ENCODE data around the gene FBP1.
A peak's percentile ranks its signal among the peaks of the same experiment; 100 is the strongest.

Gene FBP1

DNA sequence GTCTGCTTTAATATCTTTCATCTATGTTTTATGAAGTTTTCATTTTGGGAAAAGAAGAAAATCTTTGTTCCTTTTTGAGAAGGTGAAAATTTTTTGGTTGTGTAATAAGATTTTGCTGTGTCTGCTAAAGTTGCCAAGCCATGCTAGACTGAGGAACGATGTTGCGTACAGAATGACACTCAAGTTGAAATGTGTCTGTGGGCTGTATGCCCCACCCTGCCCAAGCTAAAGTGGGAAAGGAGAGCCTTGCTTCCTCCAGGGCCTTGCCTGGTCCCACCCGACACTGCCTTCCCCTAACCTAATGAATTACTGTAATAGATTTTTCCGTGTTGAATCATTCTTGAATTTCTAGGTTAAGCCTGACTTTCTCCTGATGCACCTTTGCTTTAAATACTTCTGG, 81.9 kb downstream of the FBP1 start:
- Histone ChIP-seq H3K27me3 (ENCODE audit: insufficient read depth, low read length, poor library complexity, severe bottlenecking) (peaks cover 10% of the 10 kb centered on the region), H3K4me1 (ENCODE audit: insufficient read depth, low read length, poor library complexity, severe bottlenecking) (no peaks in the 10 kb centered on the region), H2AFZ (ENCODE audit: low read length) (no peak overlapping the region), H3K79me2 (ENCODE audit: insufficient read depth, low read length) (no peaks in the 10 kb centered on the region), H3K9me2 (replicated peaks; ENCODE audit: low read depth, low read length) (no peaks in the 10 kb centered on the region), H3K36me3 (ENCODE audit: insufficient read depth, low read length) (no peaks in the 10 kb centered on the region), H3K4me3 (ENCODE audit: low read length, poor library complexity, severe bottlenecking) (no peak overlapping the region), H4K20me1 (ENCODE audit: insufficient read depth, low read length, poor library complexity, severe bottlenecking) (no peaks in the 10 kb centered on the region), H3K9ac (ENCODE audit: low read depth, low read length, poor library complexity, severe bottlenecking) (no peak overlapping the region), H3K9me3 (ENCODE audit: insufficient read depth, low read depth, low read length) (no peaks in the 10 kb centered on the region), H3F3A (ENCODE audit: low read depth) (no peaks in the 10 kb centered on the region), H3K4me2 (ENCODE audit: low read depth, low read length, poor library complexity, severe bottlenecking) (no peak overlapping the region)
- TF ChIP-seq, protein P1, sequence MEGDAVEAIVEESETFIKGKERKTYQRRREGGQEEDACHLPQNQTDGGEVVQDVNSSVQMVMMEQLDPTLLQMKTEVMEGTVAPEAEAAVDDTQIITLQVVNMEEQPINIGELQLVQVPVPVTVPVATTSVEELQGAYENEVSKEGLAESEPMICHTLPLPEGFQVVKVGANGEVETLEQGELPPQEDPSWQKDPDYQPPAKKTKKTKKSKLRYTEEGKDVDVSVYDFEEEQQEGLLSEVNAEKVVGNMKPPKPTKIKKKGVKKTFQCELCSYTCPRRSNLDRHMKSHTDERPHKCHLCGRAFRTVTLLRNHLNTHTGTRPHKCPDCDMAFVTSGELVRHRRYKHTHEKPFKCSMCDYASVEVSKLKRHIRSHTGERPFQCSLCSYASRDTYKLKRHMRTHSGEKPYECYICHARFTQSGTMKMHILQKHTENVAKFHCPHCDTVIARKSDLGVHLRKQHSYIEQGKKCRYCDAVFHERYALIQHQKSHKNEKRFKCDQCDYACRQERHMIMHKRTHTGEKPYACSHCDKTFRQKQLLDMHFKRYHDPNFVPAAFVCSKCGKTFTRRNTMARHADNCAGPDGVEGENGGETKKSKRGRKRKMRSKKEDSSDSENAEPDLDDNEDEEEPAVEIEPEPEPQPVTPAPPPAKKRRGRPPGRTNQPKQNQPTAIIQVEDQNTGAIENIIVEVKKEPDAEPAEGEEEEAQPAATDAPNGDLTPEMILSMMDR (conservative IDR thresholded peaks at IDR 0.05; ENCODE audit: low read length) = no peak
- TF ChIP-seq EZH2phosphoT487 (IDR thresholded peaks at IDR 0.05; ENCODE audit: borderline replicate concordance) = no peak

DNA sequence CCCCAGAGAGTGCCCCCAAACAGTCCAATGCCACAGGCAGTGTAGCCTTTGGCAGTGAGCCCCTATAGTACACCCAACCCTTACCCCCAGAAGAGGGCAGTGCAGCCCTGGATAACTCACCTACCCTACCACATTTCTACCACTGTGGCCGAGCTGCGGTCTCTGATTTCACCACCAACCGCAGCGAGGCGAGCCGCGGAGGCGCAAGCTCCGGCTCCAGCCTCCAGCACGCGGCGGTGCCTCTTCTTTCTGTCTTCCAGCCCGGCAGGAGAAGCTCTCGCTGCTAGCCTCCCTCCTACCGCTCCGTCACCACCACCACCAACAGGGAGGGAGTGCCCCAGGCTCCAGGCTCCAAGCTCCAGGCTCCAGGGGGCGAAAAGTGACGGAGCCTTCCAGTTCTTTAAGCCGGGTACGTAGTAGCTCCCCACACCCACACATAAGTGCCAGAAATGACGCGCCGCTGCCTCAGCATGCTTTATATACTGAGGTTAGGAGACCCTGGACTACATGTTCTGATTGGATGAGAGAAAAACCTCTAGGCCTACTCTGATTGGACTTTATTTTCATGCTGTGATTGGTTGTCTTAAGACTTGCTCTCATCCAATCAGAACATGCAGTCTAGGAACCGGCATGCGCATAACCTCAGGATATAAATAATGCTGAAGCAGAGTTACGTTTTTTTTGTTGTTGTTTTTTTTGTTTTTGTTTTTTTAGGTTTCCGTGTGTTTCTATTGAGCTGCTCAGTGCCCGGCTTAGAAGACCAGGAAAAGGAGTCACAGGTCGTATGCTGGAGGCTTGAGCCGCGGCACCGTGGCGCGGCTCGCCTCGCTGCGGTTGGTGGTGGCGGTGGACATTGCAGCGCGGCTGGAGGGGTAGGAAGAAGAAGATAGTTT, 84.6 kb downstream of the FBP1 start, which contains the start of gene PCAT7:
Gene PCAT7 (plus strand): TSS at position 645 of the 893 bp plus-strand sequence.
- no peaks in the 10 kb centered on the region for H3K4me1 ChIP-seq (ENCODE audit: insufficient read depth, low read length, poor library complexity, severe bottlenecking)
- peak within 1 kb of the TSS; percentile 54 for H3K4me2 ChIP-seq (ENCODE audit: low read depth, low read length, poor library complexity, severe bottlenecking)
- H3K9me3 ChIP-seq (ENCODE audit: insufficient read depth, low read depth, low read length) = no peaks in the 10 kb centered on the region
- H2AFZ ChIP-seq (ENCODE audit: low read length) = no peak within 1 kb of the TSS
- peaks cover 10% of the 10 kb centered on the region for H3K27me3 ChIP-seq (ENCODE audit: insufficient read depth, low read length, poor library complexity, severe bottlenecking)
- no peaks in the 10 kb centered on the region for H3K36me3 ChIP-seq (ENCODE audit: insufficient read depth, low read length)
- no peak within 1 kb of the TSS for H3K9ac ChIP-seq (ENCODE audit: low read depth, low read length, poor library complexity, severe bottlenecking)
- no peaks in the 10 kb centered on the region for H3F3A ChIP-seq (ENCODE audit: low read depth)
- H3K79me2 ChIP-seq (ENCODE audit: insufficient read depth, low read length) = no peaks in the 10 kb centered on the region
- no peaks in the 10 kb centered on the region for H4K20me1 ChIP-seq (ENCODE audit: insufficient read depth, low read length, poor library complexity, severe bottlenecking)
- H3K9me2 ChIP-seq (replicated peaks; ENCODE audit: low read depth, low read length) = no peaks in the 10 kb centered on the region
- peak within 1 kb of the TSS; percentile 33 for H3K4me3 ChIP-seq (ENCODE audit: low read length, poor library complexity, severe bottlenecking)
- no peak for TF ChIP-seq EZH2phosphoT487 (IDR thresholded peaks at IDR 0.05; ENCODE audit: borderline replicate concordance)
- TF ChIP-seq, protein P1 (conservative IDR thresholded peaks at IDR 0.05; ENCODE audit: low read length) = peak; percentile 71

DNA sequence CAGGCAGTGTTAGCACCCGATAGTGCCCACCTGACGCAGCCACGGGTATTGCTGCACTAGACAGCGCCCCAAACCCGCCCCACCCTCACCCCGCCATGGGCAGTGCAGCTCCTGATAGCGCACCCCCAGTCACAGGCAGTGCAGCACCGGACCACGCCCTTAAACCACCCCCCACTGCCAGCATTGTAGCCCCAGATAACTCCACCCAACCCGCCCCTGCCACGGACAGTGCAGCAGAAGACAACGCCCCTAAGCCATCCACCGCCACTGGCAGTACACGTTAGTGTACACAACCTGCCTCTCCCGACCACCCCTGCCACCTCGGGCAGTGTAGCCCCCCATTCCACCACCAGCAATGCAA, 85.3 kb downstream of the FBP1 start:
- no peak overlapping the region for H3K4me3 ChIP-seq (ENCODE audit: low read length, poor library complexity, severe bottlenecking)
- no peaks in the 10 kb centered on the region for H3K9me2 ChIP-seq (replicated peaks; ENCODE audit: low read depth, low read length)
- peaks cover 10% of the 10 kb centered on the region for H3K27me3 ChIP-seq (ENCODE audit: insufficient read depth, low read length, poor library complexity, severe bottlenecking)
- no peaks in the 10 kb centered on the region for H3K79me2 ChIP-seq (ENCODE audit: insufficient read depth, low read length)
- H3K4me1 ChIP-seq (ENCODE audit: insufficient read depth, low read length, poor library complexity, severe bottlenecking) = no peaks in the 10 kb centered on the region
- H2AFZ ChIP-seq (ENCODE audit: low read length) = no peak overlapping the region
- no peak for TF ChIP-seq EZH2phosphoT487 (IDR thresholded peaks at IDR 0.05; ENCODE audit: borderline replicate concordance)
- TF ChIP-seq, protein P1 (conservative IDR thresholded peaks at IDR 0.05; ENCODE audit: low read length) = no peak
- no peaks in the 10 kb centered on the region for H4K20me1 ChIP-seq (ENCODE audit: insufficient read depth, low read length, poor library complexity, severe bottlenecking)
- no peaks in the 10 kb centered on the region for H3K9me3 ChIP-seq (ENCODE audit: insufficient read depth, low read depth, low read length)
- no peaks in the 10 kb centered on the region for H3K36me3 ChIP-seq (ENCODE audit: insufficient read depth, low read length)
- no peak overlapping the region for H3K4me2 ChIP-seq (ENCODE audit: low read depth, low read length, poor library complexity, severe bottlenecking)
- no peaks in the 10 kb centered on the region for H3F3A ChIP-seq (ENCODE audit: low read depth)
- no peak overlapping the region for H3K9ac ChIP-seq (ENCODE audit: low read depth, low read length, poor library complexity, severe bottlenecking)

All from Loucy (cell line).